Activated CD8-positive, alpha-beta memory T cell treated with anti-CD3 and anti-CD28 coated beads, Interleukin-2, amount 50 U/mL, for 24 hours (primary cell): ENCODE data around the gene TBC1D16.
"Not testable (repeated sequence)": the region's sequence is repeated elsewhere in the genome, so short reads cannot be mapped to it uniquely, and the experiment has no call there.

Source experiments
- DNase-seq: peaks from one replicate; pipeline ENCODE4 v3.0.0-alpha.2; 2020; ENCODE audit errors: extremely low read depth

Gene TBC1D16

DNA sequence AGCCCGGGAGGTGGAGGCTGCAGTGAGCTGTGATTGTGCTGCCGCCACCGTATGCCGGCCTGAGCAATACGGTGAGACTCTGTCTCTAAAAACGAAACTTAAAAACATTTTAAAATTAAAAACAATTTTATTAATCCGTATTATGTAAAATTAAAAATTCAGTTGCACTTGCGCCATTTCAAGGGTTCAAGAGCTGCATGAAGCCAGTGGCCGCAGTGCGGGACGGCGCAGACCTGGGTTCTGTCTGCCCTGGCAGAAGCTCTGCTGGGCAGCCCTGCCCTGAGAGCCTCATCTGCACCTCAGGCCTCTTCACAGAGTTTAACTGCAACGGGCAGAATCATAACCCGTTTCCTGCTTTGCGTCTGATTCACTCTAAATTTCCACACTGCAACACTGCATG is 31.7 kb downstream of the TBC1D16 start:
- DNase-seq = no peak

DNA sequence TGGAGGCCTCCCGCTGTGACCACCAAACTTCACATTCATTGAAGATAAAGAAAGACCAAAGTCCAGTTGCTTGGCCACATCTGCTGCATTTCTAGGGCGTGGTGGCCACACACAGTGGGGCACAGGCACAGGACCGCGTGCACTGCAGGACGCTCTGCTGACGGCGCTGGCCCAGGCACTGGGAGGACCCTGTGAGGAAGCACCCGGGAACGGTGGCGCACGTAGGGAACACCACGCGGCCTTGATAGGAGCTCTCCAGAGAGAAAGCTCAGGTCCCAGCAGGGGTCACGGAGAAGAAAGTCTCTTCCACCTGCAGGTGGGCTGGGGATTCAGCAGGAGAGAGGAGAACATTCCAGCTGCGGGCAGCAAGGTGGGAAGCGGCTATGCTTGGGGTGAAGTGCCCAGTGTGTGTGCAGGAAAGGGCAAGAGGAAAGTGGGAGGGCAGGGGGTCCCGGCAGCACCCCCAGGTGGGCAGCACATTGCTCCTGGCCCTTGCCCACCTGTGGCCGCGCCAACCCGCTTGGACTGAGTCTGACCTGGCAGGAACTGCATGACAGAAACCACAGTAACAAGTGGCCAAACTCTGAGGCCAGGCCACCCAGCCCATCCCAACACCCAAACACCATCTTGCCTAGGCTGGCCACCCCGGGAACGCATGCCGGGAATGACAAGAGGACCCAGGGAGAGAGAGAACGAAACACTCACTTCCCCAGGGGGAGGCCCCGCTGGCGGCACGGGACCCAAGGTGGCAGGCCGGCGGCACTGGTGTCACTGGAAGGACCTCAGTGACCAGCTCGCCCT is 32.8 kb downstream of the TBC1D16 start:
- no peak for DNase-seq

DNA sequence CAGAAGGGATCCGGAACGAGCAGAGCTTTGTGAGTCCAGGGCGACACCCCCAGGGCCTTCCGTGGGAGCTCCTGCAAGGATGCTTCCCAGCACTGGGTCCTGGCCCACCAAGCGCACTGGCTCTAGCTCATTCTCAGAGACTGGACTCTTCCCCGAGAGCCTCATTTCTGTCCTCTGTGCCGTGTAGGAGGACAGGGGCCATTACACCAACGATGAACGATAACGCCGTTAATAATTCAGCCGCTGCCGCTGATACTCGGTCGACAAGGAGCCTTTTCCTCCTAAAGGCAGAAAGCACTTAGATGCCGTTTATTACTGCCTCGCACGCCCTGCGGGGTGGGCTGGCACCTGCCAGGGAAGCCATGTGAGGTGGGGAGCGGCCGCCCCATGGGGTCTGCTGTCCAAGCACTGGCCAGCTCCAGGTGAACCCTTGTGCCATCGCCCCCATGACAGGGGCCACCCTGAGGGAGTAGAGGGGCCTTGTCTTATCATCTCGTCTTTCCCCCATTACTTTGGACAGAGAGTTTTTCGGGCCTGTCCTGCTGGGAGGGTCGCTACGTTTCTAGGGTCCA is 33.5 kb downstream of the TBC1D16 start:
- no peak for DNase-seq

DNA sequence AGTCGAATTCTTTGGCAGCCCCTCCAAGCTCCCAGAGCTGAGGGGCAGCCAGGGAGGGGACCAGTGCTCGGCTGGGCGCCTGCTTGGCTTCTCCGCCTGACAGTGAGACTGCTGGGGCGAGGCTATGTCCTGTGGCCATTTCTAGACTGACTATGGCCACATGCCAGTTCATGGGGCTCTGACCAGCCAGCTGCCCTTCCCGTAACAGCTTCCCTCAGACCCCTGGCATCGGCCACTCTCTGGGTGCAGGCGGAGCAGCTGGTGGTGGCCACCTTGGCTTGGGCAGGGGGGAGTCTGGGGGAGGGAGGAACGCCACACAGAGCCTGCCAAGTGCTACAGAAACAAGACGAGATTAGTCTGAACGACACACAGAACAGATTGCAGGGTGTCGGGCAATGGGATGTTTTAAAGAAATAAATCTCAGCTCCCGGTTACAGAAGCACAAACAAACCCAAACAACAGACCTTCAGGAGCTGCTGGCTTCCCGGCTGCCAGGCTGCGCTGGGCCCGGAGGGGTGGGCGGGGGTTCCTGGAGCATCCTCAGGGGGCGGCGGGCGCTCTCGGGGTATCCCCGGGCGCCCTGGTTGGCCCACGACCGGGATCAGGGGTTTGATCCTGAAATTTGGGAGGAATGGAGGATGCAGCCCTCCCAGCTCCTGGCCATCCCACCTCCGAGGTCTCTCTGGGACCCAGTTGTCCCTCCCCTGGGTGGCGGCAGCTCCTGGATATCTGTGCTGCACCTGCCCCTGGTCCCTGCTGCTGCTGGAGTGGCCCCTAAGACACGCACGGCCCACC is 34.5 kb downstream of the TBC1D16 start:
- no peak for DNase-seq

DNA sequence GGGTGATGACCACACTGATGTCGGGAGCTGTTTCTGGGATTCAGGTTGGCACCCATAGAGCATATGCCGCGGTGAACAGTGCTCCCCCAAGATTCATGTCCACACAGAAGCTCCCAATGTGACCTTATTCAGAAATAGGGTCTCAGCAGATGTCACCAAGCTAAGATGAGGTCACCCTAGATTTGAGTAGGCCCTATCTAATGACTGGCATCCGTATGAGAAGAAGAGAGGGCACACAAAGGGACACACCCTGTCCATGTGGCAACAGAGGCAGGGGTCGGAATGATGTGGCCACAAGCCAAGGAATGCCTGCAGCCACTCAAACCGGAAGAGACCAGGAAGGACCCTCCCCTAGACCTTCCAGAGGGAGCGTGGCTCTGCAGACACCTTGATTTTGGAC is 35.5 kb downstream of the TBC1D16 start:
- no peak for DNase-seq

DNA sequence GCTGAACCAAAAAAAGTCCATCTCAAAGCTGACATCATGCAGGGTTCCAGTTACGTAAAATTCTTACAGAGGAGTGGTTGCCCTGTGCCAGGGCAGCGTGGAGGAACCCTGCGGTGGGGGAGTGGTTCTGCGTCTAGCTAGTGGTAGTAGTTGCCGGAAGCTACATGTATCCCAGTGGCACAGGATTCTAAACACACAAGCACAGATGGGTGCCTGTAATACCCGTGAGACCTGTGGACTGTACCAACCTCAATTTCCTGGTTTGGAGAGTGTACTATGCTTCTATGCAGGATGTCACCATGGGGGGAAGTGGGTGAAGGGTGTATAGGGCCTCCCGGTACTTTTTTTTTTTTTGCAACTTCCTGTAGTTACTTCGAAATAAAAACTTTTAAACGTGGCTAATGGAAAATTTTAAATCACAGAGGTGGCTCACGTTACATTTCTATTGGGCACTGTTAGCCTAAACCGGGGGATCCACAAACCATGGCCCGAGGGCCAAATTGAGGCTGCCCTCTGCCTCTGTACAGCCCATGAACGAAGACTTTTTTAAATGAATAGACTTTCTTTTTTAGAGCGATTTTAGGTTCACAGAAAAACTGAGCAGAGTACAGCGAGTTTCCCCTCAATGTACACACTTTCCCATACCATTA is 38.5 kb downstream of the TBC1D16 start:
- peak; percentile 34 for DNase-seq

DNA sequence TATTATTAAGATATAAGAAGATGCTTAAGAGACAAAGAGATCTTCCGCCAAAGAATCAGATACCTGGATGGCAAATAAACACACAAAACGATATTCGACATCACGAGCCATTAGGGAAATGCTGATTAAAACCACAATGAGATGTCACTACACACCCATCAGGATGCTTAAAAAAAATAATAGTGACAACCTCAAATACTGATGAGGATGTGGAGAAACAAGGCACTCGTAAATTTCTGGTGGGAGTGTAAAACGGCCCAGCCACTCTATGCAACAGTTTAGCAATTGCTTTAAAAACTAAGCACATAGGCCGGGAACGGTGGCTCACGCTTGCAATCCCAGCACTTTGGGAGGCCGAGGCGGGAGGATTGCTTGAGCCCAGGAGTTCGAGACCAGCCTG is 39.4 kb downstream of the TBC1D16 start:
- no peak for DNase-seq

DNA sequence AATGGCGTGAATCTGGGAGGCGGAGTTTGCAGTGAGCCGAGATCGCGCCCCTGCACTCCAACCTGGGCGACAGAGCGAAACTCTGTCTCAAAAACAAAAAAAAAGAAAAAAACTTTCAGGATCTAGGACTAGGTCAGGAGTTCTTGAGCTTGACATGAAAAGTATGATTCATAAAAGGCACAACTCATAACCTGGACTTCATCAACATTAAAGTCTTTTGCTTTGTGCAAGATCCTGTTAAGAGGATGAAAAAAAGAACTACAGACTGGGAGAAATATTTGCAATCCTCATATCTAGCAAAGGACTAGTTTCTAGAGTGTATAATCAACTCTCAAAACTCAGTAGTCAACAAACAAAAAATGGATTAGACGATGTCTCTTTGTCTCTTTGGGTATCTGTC is 40.0 kb downstream of the TBC1D16 start:
- DNase-seq = no peak

DNA sequence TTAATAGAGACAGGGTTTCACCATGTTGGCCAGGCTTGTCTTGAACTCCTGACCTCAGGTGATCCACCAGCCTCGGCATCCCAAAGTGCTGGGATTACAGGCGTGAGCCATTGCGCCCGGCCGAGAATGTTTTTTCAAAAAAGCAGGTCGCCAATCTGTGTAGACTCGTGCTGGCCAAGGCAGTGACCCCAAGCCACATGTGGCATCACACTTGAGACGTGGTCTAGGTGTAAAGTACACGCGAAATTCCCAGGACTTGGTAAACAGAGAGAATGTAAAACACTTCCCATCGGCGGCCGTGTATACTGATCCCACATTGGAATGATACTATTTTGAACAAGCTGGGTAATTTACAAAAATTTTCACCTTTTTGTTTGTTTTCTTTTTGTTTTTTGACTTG is 41.1 kb downstream of the TBC1D16 start:
- no peak for DNase-seq

DNA sequence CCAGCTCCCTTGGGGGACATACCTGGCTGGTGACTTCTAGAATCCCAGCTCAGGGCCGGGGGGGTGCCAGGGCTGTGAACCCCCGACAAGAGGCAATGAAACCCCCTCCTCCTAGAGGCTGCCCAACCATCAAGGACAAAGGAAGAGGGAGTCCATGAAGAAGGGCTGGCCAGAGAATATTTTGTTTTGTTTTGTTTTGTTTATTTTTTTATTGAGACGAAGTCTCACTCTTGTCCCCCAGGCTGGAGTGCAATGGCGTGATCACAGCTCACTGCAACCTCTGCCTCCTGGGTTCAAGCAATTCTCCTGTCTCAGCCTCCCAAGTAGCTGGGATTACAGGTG is 41.5 kb downstream of the TBC1D16 start:
- not testable (repeated sequence) for DNase-seq

DNA sequence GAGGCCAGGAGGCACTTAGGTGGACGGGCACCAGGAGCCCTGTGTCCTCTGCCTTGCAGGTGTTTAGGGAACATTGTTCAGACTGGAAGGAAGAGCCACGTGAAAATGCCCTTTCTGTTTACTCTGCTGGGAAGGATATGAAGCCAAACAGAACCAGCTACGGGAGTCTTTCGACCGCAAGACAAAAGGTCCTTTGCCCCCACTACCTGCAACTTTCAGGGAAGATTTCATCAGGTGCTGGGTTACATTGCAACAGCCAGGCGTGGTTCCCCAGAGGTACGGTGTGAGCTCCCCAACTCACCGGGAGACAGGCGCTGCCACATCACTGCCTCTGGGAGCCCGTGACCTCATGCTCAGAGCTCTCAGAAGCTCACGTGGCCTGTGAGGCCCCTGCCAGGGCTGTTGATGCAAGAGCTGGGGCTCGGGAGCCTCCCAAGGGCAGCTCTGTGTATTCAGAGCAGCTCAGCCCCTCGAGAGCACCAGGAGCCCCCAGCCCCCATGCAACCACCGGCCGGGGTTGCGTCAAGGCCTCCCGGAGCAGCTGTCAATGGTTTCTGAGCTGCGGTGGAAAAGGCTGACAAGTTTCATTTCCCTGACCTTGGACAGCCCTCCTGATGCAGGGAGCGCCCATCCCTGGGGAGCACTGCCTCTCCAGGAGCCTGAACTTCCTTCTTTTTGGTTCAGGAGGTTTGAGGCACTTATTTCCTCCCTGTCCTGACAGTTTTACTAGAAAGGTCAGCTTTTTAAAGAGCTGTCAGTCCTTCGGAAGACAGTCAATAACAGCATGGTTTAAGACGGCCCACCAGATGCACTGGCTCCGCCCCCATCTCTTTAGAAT is 42.1 kb downstream of the TBC1D16 start:
- no peak for DNase-seq

DNA sequence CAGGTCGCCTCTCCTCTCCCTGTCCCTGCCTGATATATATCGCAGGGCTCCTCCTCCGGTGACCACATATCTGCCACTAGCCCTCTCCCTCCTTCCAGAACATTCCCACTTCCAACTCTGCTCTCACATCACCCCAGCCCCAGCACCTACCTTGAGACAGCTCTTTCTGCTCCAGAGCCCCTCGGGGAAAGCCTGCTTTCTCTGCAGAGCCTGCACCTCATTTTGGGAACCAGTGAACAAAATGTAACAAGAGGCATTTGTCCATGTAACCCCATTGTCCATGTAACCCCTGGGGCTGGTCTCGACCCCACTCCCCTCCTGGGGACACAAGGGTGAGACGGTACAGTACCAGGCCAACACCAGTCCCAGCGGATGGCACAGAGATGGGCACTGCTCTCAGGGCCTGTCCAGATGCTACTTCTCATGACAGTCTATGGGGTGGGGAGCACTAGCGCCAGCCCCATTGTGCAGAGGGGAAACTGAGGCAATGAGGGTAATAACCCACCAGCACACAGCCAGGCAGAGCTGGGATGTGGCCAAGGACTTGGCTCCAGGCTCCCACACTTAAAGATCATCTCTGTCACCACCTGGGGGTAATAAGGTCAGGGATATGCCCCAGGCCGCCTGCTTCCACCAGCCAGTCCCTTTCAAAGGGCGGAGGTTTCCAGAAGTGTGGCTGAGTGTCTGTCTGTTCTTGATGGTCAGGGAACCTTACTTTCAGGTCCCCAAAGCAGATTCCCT is 42.9 kb downstream of the TBC1D16 start:
- DNase-seq = no peak

DNA sequence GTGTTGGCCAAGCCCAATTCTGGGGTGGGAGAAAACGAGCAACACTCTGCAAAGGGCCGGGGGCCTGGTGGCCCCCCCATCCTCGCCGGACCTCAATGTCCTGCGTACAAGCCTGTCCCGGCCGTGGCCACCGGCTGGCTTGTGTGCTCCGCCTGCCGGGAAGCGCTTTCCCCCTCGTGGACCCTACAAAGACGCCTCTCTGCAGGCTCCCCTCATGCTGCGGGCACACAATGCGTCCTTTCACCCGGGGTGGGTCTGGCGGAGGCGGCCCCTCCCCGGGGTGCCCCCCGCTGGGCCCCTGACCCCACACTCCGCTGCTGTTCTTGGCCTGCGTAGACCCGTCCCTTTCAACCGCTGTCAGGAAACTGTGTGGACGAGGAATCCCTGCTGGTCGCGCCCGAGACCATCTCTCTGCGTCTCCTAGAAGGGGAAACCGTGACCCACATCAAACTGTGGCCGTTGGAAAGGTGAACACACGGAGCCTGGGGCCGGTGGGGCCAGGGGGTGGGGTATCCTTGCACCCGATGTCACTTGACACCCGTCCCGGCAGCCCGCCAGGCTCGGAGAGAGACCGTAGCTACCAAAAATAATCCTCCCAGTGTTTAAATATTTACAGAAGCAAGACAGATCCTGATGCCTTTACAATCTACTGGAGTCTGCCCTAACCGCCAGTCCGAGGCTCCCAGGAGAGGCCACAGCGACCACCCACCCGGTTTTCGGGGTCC is 43.6 kb downstream of the TBC1D16 start:
- DNase-seq = no peak

DNA sequence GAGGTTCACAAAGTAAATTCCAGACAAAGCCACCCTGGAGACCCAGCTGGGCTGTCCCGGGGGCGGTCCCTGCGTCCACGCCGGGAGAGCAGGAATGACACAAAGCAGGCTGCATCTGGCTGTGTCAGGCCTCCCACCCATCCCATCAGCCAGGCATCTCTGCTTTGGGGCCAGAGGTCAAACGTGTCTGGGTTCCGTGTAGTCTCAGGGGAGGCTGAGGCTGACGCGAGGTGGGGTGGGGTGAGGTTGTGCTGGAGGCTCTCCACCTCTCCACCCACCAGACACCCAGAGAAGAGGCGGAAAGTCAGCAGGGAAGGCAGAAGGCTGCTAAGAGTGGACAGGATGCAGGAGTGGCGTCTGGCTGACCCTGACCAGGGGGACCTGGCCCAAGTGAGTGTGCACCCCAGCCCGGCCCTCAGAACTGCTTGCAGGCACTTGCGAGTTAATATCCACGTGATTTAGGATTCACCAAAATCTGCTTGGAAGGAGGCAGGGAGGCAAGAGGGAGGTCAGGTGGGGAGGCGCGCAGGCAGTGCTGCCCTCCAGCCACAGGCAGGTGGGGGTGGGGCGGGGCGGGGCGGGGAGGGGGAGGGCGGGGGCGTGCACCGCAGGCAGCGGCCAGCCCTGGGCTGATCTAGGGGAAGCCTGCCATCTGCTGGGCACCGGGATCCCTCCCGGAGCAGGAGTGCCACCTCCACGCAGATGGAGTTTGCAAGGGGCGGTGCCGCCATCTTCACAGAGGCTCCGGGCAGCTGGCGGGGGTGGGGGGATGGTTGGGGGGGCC is 44.3 kb downstream of the TBC1D16 start:
- DNase-seq = peak; percentile 44

DNA sequence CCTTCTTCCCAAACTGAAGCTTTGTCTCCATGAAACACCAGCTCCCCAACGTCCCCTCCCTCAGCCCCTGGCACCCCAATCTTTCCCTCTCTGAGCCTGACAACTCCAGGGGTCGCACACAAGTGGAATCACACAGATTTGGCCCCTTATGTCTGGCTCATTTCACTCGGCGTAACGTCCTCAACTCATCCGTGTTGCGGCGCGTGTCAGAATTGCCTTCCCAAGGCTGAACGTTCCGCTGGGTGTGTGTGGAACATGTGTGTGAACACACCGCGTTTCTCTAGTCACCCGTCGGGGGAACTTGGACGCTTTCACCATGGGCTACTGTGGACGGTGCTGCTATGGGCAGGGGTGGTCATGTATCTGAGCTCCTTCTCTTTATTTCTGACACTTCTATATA is 45.0 kb downstream of the TBC1D16 start:
- DNase-seq = no peak

DNA sequence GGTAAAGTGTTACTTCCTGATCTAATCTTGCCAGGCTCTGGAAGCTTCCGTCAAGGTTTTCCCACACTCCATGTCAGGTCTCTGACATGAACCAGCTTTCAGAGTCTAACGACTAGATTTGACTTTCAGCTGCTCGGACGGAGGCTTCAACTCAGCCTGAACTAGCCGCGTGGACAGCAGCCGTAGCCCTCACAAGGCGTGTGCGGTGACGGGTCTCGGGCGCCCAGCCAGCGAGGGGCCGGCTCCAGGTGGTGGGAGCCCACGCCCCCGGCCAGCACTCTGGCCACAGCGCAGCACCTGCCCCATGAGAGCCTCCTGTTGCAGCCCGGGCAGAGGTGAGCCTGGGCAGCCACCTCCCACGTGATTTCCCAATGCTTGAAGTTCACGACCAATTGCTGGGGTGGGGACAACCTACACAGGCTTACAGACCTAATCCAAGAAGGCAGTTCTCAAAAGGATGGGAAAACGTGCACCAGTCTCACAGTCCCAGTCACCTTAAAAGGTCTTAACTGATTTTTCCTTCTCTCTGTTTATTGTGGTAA is 45.5 kb downstream of the TBC1D16 start:
- DNase-seq = no peak

DNA sequence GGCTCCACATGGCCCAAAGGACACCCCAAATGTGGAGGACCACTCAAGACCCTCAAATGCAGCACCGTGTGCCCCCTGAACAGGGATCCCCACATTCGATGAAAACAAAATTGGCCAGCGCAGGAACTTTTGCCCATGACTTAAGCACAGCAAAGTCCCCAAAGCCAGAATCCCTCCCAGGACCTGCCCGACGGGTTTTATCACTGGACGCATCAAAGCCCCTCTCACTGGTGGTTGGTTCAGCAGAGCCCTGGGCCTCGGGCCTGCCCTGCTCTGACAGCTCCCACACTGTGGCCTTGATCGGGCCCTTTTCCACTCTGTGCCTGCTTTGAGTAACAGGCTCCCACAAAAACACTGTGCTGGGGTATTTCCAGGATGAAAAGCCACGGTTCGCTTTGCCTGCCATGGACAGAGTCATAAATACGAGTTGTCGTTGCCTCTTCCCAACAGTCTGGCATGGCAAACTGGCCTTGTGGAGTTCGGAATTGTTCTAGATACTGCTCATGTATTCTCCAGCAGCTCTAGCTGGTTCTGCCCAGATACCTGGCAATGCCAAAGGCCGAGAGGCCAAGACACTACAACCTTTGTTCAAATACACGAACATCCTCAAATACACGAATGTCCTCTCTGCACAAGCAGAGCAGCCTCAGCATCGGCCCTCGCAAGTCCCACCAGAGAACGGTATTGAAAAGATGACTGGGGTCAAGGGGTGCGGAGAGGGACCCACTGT is 46.4 kb downstream of the TBC1D16 start:
- no peak for DNase-seq

DNA sequence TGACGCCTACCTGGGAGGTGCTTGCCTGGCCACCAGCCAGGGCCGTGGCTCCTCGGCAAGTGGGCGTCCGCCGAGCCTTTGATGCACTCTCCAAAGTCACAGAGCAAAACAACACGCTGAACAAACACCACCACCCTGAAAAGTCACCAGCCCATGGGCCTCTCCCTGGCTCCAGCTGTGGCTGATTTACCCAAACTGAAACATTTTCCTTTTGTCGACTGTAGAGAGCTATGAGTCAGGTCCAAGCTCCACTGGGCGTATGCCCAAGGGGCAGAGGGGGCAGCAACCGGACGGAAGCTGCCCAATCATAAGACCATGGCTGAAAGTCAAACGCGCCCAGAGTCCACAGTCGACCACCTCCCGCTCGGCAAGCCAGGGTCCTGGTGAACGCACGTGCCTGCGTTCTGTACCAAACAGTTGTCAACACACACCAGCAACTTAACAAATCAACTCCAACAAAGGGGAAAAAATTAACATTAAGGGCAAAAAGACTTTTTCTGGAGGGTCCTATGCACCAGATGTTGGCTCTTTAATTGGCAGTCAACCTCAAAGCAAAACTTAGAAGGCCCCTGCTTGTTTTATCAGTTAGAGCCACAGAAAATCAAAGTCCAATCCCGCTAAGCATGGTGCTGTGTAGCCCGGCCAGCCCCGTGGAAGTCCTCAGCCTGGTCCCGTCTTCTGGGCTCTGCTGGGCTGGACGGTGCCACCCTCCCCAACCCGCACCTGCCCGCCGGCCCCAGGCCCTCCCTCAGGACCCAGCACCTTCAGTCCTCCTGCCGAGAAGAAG is 47.3 kb downstream of the TBC1D16 start:
- no peak for DNase-seq
